ENCODE measurements around the gene DAP3. TPM values are rescaled to one million over a fixed set of nuclear protein-coding genes. Genes with fewer than 3 reads are reported as not detected.

DAP3 gene
- total RNA-seq, 2 experiments from 2014 or later = 105 to 106 TPM

DNA sequence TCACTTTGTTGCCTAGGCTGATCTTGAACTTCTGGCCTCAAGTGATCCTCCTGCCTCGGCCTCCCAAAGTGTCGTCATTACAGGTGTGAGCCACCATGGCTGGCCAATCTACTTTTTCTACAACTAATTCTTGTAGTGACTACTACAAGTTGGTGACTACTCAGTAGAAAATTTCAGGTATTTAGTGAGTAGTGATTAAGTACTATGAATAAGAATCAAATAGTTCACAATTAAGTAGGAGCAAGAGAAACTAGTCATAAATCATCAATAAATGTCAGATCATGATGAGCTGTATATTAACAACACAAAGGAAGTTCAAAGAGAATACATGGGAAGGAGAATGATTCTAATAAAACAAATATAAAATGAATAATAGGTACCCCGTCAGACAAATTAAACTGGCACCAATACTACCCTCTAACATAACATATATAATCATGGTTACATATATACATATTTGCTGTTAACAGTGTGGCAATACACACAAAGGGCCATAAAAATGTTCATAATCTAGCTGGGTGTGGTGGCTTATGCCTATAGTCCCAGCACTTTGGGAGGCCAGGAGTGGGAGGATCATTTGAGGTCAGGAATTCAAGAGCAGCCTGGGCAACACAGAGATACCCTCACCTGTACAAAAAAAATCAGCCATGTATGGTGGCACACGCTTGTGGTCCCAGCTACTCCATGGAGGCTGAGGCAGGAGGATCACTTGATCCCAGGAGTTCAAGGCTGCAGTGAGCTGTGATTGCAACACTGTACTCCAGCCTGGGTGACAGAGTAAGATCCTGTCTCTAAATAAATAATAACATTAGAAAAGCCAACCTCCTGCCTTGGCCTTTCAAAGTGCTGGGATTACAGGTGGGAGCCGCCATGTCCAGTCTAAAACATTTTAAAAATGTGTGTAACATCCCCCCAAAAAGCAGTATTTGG is 19.4 kb upstream of the DAP3 start:
- Mint-ChIP-seq H3K4me3 (no peak overlapping the region), H3K4me1 (ENCODE audit: low read depth) (no peaks in the 10 kb centered on the region), H3K27me3 (no peaks in the 10 kb centered on the region), H3K27ac (no peak overlapping the region), H3K36me3 (ENCODE audit: low read depth) (peaks cover 86% of the 10 kb centered on the region), H3K9me3 (no peaks in the 10 kb centered on the region)
- no peak overlapping the region for H3K27ac ChIP-seq (ENCODE audit: low read depth in 1 of 2, low read length in 2 of 2)
- H3K4me1 ChIP-seq (ENCODE audit: insufficient read depth, low read length) = no peaks in the 10 kb centered on the region
- peaks cover 86% of the 10 kb centered on the region for H3K36me3 ChIP-seq (ENCODE audit: insufficient read depth, low read length)
- DNase-seq (no peak), ATAC-seq (ENCODE audit: poor library complexity) (no peak)
- ChIA-PET CTCF (no interaction called here), POLR2A (no interaction called here)
- no peaks in the 10 kb centered on the region for H3K9me3 ChIP-seq (ENCODE audit: control insufficient read depth in 1 of 2, insufficient read depth in 1 of 2, low read length in 2 of 2)
- no peaks in the 10 kb centered on the region for H3K27me3 ChIP-seq (ENCODE audit: control insufficient read depth in 1 of 2, insufficient read depth in 2 of 2, low read length in 2 of 2)
- intact Hi-C loops (cut with DNase I, micrococcal nuclease) = no loop called here
- no peak overlapping the region for H3K4me3 ChIP-seq (ENCODE audit: low read length)
- TF ChIP-seq, protein P1, sequence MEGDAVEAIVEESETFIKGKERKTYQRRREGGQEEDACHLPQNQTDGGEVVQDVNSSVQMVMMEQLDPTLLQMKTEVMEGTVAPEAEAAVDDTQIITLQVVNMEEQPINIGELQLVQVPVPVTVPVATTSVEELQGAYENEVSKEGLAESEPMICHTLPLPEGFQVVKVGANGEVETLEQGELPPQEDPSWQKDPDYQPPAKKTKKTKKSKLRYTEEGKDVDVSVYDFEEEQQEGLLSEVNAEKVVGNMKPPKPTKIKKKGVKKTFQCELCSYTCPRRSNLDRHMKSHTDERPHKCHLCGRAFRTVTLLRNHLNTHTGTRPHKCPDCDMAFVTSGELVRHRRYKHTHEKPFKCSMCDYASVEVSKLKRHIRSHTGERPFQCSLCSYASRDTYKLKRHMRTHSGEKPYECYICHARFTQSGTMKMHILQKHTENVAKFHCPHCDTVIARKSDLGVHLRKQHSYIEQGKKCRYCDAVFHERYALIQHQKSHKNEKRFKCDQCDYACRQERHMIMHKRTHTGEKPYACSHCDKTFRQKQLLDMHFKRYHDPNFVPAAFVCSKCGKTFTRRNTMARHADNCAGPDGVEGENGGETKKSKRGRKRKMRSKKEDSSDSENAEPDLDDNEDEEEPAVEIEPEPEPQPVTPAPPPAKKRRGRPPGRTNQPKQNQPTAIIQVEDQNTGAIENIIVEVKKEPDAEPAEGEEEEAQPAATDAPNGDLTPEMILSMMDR (IDR thresholded peaks at IDR 0.05) = no peak

DNA sequence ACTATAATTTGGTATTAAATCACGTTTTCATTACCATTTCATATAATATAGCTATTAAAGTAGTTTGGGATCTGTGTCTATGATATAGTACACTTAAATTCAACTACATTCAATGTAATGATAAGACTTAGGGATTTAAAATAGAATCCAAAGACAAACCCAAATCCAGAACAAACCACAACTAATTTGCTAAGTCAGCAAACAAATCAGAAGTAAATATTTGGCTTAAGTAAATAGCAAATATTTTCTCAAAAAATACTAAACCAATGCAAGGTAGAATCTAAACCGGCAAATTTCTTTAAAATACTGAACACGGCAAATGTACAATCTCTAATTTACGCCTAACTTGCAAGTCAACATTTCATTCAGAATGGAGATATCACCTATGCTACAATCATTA is 17.1 kb upstream of the DAP3 start:
- Mint-ChIP-seq H3K27ac (no peak overlapping the region), H3K27me3 (no peaks in the 10 kb centered on the region), H3K4me3 (no peak overlapping the region), H3K4me1 (ENCODE audit: low read depth) (no peaks in the 10 kb centered on the region), H3K9me3 (no peaks in the 10 kb centered on the region), H3K36me3 (ENCODE audit: low read depth) (peaks cover 92% of the 10 kb centered on the region)
- Histone ChIP-seq H3K36me3 (ENCODE audit: insufficient read depth, low read length) (peaks cover 89% of the 10 kb centered on the region), H3K27me3 (ENCODE audit: control insufficient read depth in 1 of 2, insufficient read depth in 2 of 2, low read length in 2 of 2) (no peaks in the 10 kb centered on the region), H3K27ac (ENCODE audit: low read depth in 1 of 2, low read length in 2 of 2) (no peak overlapping the region), H3K4me3 (ENCODE audit: low read length) (no peak overlapping the region), H3K9me3 (ENCODE audit: control insufficient read depth in 1 of 2, insufficient read depth in 1 of 2, low read length in 2 of 2) (no peaks in the 10 kb centered on the region), H3K4me1 (ENCODE audit: insufficient read depth, low read length) (no peaks in the 10 kb centered on the region)
- intact Hi-C loops (cut with DNase I, micrococcal nuclease) = no loop called here
- ChIA-PET CTCF (no interaction called here), POLR2A (no interaction called here)
- no peak for ATAC-seq (ENCODE audit: poor library complexity)
- no peak for DNase-seq
- TF ChIP-seq, protein P1 (IDR thresholded peaks at IDR 0.05) = no peak

DNA sequence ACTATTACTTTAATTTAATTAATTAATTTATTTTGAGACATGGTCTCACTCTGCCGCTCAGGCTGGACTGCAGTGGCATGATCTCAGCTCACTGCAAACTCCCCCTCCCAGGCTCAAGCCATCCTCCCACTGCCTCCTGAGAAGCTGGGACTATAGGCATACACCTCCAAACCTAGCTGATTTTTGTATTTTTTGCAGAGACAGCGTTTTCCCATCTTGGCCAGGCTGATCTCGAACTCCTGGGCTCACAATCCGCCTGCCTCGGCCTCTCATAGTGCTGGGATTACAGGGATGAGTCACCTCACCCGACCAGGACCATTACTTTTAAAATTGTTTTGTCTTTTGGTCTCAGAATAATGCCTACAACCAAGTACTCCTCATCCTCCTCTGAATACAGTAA is 15.9 kb upstream of the DAP3 start:
- no peaks in the 10 kb centered on the region for H3K27me3 ChIP-seq (ENCODE audit: control insufficient read depth in 1 of 2, insufficient read depth in 2 of 2, low read length in 2 of 2)
- no peaks in the 10 kb centered on the region for H3K4me1 ChIP-seq (ENCODE audit: insufficient read depth, low read length)
- no peak for DNase-seq
- H3K4me3 ChIP-seq (ENCODE audit: low read length) = no peak overlapping the region
- H3K9me3 Mint-ChIP-seq = no peaks in the 10 kb centered on the region
- intact Hi-C loops (cut with DNase I, micrococcal nuclease) = no loop called here
- H3K27ac ChIP-seq (ENCODE audit: low read depth in 1 of 2, low read length in 2 of 2) = no peak overlapping the region
- TF ChIP-seq, protein P1 (IDR thresholded peaks at IDR 0.05) = no peak
- H3K27ac Mint-ChIP-seq = no peak overlapping the region
- no peak overlapping the region for H3K4me3 Mint-ChIP-seq
- peaks cover 89% of the 10 kb centered on the region for H3K36me3 ChIP-seq (ENCODE audit: insufficient read depth, low read length)
- ATAC-seq (ENCODE audit: poor library complexity) = no peak
- H3K27me3 Mint-ChIP-seq = no peaks in the 10 kb centered on the region
- no peaks in the 10 kb centered on the region for H3K9me3 ChIP-seq (ENCODE audit: control insufficient read depth in 1 of 2, insufficient read depth in 1 of 2, low read length in 2 of 2)
- ChIA-PET CTCF (no interaction called here), POLR2A (no interaction called here)
- no peaks in the 10 kb centered on the region for H3K4me1 Mint-ChIP-seq (ENCODE audit: low read depth)
- H3K36me3 Mint-ChIP-seq (ENCODE audit: low read depth) = peaks cover 93% of the 10 kb centered on the region

Measured in CD4-positive, alpha-beta T cell (primary cell).